HG02642 (cell line): ENCODE data around the gene AXL.
"Not testable (repeated sequence)": the region's sequence is repeated elsewhere in the genome, so short reads cannot be mapped to it uniquely, and the experiment has no call there.

Experiments
- ATAC-seq: cut with Tn5 transposase; IDR thresholded peaks from one replicate; pipeline ENCODE4 v1.9.1; 2021; ENCODE audit warnings: mild to moderate bottlenecking; ENCODE audit not compliant: unreplicated experiment, poor library complexity

AXL gene

GRCh38 chr19:41218615-41219507, at the start of gene AXL:
Gene AXL (plus strand): TSS chr19:41219223. CDS start chr19:41219393, 170 bp downstream.
- no peak for ATAC-seq

GRCh38 chr19:41172297-41173164, 46.5 kb upstream of the AXL start:
- ATAC-seq: no peak

- ATAC-seq: no peak
Measured at GRCh38 chr19:41174297-41174928, 44.6 kb upstream of the AXL start.

GRCh38 chr19:41175801-41176777, 42.9 kb upstream of the AXL start:
- ATAC-seq: no peak

GRCh38 chr19:41180173-41180572, 38.9 kb upstream of the AXL start:
- not testable (repeated sequence) for ATAC-seq

- no peak for ATAC-seq
Measured at GRCh38 chr19:41186971-41187883, 31.8 kb upstream of the AXL start.

GRCh38 chr19:41187884-41188279, 31.1 kb upstream of the AXL start:
- no peak for ATAC-seq

- ATAC-seq: no peak
Measured at GRCh38 chr19:41189425-41190065, 29.5 kb upstream of the AXL start.

- no peak for ATAC-seq
Measured at GRCh38 chr19:41192574-41193429, 26.2 kb upstream of the AXL start, which contains the start of gene CYP2S1. Gene CYP2S1 (plus strand): TSS chr19:41193219. CDS start chr19:41193265, 46 bp downstream.

- ATAC-seq: no peak
Measured at GRCh38 chr19:41193430-41194156, 25.4 kb upstream of the AXL start.

GRCh38 chr19:41194157-41194552, 24.9 kb upstream of the AXL start:
- ATAC-seq: no peak

- ATAC-seq: no peak
Measured at GRCh38 chr19:41195675-41196497, 23.1 kb upstream of the AXL start.

- ATAC-seq: no peak
Measured at GRCh38 chr19:41198559-41198958, 20.5 kb upstream of the AXL start.

GRCh38 chr19:41203371-41203770, 15.7 kb upstream of the AXL start:
- ATAC-seq: no peak

GRCh38 chr19:41204338-41204737, 14.7 kb upstream of the AXL start:
- ATAC-seq: not testable (repeated sequence)

- no peak for ATAC-seq
Measured at GRCh38 chr19:41205995-41206394, 13.0 kb upstream of the AXL start.
